Gastroesophageal sphincter (tissue), 3 donors: ENCODE measurements around the gene ITPK1.

Source experiments
- POLR2AphosphoS5 ChIP-seq: sonication (generic); formaldehyde crosslinking; IDR thresholded peaks from one replicate; pipeline ENCODE4 v1.6.1; 2017; ENCODE audit warnings: antibody characterized with exemption
- TF ChIP-seq, protein P1 (sequence below), 4 experiments: fragments of 200-600 bp in 2 of 4; fragments of 450-650 bp in 2 of 4; sonication (generic) in 1 of 4; IDR thresholded peaks; one replicate each; pipeline ENCODE4 v1.5.1; 2017 to 2019; ENCODE audit warnings: antibody characterized with exemption in 4 of 4, mild to moderate bottlenecking in 2 of 4, moderate library complexity in 2 of 4

DNA sequence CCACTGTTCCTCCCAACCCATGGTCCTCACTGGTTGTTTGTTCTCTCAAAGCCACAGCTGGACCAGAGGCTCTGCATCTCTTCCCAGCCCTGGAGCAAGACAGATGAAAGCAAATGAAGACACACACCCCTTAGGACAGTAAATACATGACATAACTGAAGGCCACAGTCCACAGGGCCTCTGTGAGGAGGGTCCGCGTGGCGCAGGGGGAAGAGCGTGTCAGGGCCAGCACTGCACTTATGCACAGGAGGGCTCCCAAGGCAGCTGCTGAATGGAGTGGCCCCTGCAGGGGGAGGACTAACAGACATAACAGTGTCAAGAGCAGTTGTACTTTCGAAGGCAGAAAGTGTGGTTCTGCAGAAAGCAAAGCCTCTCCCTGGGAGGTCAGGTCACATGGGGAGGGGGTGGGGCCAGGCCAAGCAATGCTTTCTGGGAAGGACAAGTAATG is 112.8 kb downstream of the ITPK1 start:
- TF ChIP-seq, protein P1, sequence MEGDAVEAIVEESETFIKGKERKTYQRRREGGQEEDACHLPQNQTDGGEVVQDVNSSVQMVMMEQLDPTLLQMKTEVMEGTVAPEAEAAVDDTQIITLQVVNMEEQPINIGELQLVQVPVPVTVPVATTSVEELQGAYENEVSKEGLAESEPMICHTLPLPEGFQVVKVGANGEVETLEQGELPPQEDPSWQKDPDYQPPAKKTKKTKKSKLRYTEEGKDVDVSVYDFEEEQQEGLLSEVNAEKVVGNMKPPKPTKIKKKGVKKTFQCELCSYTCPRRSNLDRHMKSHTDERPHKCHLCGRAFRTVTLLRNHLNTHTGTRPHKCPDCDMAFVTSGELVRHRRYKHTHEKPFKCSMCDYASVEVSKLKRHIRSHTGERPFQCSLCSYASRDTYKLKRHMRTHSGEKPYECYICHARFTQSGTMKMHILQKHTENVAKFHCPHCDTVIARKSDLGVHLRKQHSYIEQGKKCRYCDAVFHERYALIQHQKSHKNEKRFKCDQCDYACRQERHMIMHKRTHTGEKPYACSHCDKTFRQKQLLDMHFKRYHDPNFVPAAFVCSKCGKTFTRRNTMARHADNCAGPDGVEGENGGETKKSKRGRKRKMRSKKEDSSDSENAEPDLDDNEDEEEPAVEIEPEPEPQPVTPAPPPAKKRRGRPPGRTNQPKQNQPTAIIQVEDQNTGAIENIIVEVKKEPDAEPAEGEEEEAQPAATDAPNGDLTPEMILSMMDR (IDR thresholded peaks at IDR 0.05) = no peak
- no peak for TF ChIP-seq POLR2AphosphoS5
